ENCODE results near the gene CCR5.

- TF ChIP-seq CTCF (IDR thresholded peaks at IDR 0.05) = no peak
- TF ChIP-seq POLR2A (IDR thresholded peaks at IDR 0.05) = no peak
Measured at GRCh38 chr3:46353090-46353489, 17.7 kb upstream of the CCR5 start.
